BE2C (cell line): ENCODE data around the gene PLEKHA6.

Experiments
- DNase-seq: peaks from one replicate; pipeline ENCODE4 v3.0.0-alpha.2; 2020
- H3K27me3 ChIP-seq: fragments of 250-450 bp; sonication (Bioruptor Pico); 2 replicates; pipeline ENCODE4 v1.5.1; 2020; ENCODE audit warnings: mild to moderate bottlenecking
- H3K36me3 ChIP-seq: fragments of 250-450 bp; sonication (Bioruptor Pico); 2 replicates; pipeline ENCODE4 v1.5.1; 2020; ENCODE audit warnings: mild to moderate bottlenecking
- H3K4me1 ChIP-seq: fragments of 250-450 bp; sonication (Bioruptor Pico); 2 replicates; pipeline ENCODE4 v1.5.1; 2020
- H3K4me3 ChIP-seq: 2 replicates; pipeline ENCODE4 v1.5.1; 2011; ENCODE audit warnings: low read depth, low read length
- H3K9me3 ChIP-seq: fragments of 250-450 bp; sonication (Bioruptor Pico); 2 replicates; pipeline ENCODE4 v1.5.1; 2020
- TF ChIP-seq, protein P1 (sequence below): IDR thresholded peaks from 2 replicates; pipeline ENCODE4 v1.5.1; 2012; ENCODE audit warnings: mild to moderate bottlenecking, low read depth, low read length

Gene PLEKHA6

GRCh38 chr1:204348722-204349121, 11.0 kb downstream of the PLEKHA6 start:
- TF ChIP-seq, protein P1, sequence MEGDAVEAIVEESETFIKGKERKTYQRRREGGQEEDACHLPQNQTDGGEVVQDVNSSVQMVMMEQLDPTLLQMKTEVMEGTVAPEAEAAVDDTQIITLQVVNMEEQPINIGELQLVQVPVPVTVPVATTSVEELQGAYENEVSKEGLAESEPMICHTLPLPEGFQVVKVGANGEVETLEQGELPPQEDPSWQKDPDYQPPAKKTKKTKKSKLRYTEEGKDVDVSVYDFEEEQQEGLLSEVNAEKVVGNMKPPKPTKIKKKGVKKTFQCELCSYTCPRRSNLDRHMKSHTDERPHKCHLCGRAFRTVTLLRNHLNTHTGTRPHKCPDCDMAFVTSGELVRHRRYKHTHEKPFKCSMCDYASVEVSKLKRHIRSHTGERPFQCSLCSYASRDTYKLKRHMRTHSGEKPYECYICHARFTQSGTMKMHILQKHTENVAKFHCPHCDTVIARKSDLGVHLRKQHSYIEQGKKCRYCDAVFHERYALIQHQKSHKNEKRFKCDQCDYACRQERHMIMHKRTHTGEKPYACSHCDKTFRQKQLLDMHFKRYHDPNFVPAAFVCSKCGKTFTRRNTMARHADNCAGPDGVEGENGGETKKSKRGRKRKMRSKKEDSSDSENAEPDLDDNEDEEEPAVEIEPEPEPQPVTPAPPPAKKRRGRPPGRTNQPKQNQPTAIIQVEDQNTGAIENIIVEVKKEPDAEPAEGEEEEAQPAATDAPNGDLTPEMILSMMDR, result no peak
- no peaks in the 10 kb centered on the region for H3K27me3 ChIP-seq
- no peaks in the 10 kb centered on the region for H3K9me3 ChIP-seq
- no peaks in the 10 kb centered on the region for H3K36me3 ChIP-seq
- 0 out of 2 replicates have a peak overlapping the region, but pooled peaks have one; percentile 1 for H3K4me3 ChIP-seq
- peak; percentile 83 for DNase-seq
- peaks cover 52% of the 10 kb centered on the region for H3K4me1 ChIP-seq

GRCh38 chr1:204348242-204348641, 11.5 kb downstream of the PLEKHA6 start:
- no peaks in the 10 kb centered on the region for H3K9me3 ChIP-seq
- peaks cover 56% of the 10 kb centered on the region for H3K4me1 ChIP-seq
- DNase-seq, result no peak
- H3K36me3 ChIP-seq, result 0 out of 2 replicates have a peak, but pooled peaks cover 3% of the 10 kb centered on the region
- no peaks in the 10 kb centered on the region for H3K27me3 ChIP-seq
- TF ChIP-seq, protein P1, result no peak
- H3K4me3 ChIP-seq, result no peak overlapping the region; the same call in 1 of the 2 replicates

DNA sequence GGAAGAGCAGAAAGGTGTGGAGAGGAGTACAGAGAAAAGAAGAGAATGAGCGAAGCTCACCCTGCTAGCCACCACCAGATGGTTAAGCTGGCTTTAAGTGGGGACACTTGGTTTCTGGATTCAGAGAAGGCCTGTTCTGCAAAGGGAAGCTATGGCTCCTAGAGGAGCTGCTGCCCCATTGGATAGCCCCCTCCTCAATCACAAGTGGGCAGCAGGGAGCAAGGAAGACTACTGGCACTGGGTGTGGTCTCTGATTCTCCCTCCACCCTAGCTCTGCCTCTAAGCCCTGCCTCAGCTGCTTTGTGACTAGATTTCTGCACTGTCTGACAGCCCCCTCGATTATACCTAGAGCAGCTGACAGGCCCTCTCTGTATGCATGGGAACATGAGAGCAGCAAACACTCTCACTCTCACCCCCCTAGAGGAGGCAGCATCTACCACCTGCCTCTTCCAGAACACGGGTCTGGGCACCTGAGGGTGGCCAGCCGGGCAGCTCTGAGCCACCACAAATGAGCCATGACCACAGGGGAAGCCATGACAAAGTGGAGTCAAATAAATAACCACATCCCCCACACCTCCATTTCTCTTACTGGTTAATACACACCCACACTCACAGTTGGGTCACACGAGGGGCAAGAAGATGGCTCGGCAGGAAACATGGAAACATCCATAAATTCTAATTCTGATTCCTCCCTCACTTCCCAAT, 13.6 kb downstream of the PLEKHA6 start:
- TF ChIP-seq, protein P1, result no peak
- Histone ChIP-seq H3K4me1 (peaks cover 69% of the 10 kb centered on the region), H3K36me3 (0 out of 2 replicates have a peak, but pooled peaks cover 4% of the 10 kb centered on the region), H3K4me3 (no peak overlapping the region), H3K27me3 (no peaks in the 10 kb centered on the region), H3K9me3 (no peaks in the 10 kb centered on the region)
- no peak for DNase-seq

GRCh38 chr1:204345438-204345841, 14.3 kb downstream of the PLEKHA6 start:
- H3K4me1 ChIP-seq, result peaks cover 76% of the 10 kb centered on the region

DNA sequence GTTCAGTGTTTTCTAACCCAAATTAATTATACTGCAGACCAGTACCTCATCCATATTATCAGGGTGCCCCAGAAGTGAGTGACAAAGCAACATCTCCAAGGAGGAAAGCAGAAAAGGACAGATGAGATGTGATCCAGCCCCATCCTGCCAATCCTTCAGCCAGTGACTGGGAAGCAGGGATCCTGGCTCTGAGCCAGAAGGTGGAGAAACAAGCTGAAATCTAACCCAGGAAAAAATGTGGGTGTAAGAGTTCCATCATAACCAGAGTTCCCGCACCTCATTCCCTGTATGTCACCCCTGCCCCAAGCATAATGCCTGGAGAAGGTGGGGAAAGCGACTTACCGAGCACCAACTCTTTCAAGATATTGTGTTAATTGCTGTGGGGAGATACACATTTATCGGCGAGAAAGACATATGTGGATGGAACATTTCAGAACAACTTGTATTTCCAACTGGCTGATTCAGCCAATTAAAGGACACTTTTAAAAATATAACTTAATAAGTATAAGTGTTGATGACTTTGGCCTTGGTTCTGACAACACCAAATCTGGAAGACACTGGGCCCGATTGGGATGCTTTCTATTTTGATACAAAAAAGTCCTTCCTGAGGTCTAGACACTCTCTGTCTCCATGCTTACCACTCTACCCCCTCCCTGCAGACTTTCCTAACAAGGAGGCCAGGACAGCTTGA, 14.9 kb downstream of the PLEKHA6 start:
- TF ChIP-seq, protein P1, result no peak
- peaks cover 79% of the 10 kb centered on the region for H3K4me1 ChIP-seq
- no peaks in the 10 kb centered on the region for H3K27me3 ChIP-seq
- no peaks in the 10 kb centered on the region for H3K9me3 ChIP-seq
- H3K4me3 ChIP-seq, result no peak overlapping the region
- H3K36me3 ChIP-seq, result 0 out of 2 replicates have a peak, but pooled peaks cover 4% of the 10 kb centered on the region
- peak; percentile 70 for DNase-seq

More at GRCh38 chr1:204345438-204345841, 14.3 kb downstream of the PLEKHA6 start:
- Histone ChIP-seq H3K4me3 (no peak overlapping the region), H3K9me3 (no peaks in the 10 kb centered on the region), H3K36me3 (0 out of 2 replicates have a peak, but pooled peaks cover 4% of the 10 kb centered on the region), H3K27me3 (no peaks in the 10 kb centered on the region)
- no peak for DNase-seq
- TF ChIP-seq, protein P1, result no peak

GRCh38 chr1:204343802-204344201, 15.9 kb downstream of the PLEKHA6 start:
- Histone ChIP-seq H3K9me3 (no peaks in the 10 kb centered on the region), H3K4me3 (no peak overlapping the region)
- DNase-seq, result no peak

More at GRCh38 chr1:204343802-204344201, 15.9 kb downstream of the PLEKHA6 start:
- Histone ChIP-seq H3K36me3 (0 out of 2 replicates have a peak, but pooled peaks cover 4% of the 10 kb centered on the region), H3K27me3 (no peaks in the 10 kb centered on the region), H3K4me1 (peaks cover 77% of the 10 kb centered on the region)
- TF ChIP-seq, protein P1, result no peak
